Globus pallidus (tissue), 1 donor: Measurements from ENCODE around the gene SLC8A1.
A peak's percentile ranks its signal among the peaks of the same experiment; 100 is the strongest.

Experiments used
- DNase-seq: peaks from one replicate; pipeline ENCODE4 v3.0.0-alpha.2; 2015; ENCODE audit warnings: low spot score

Gene SLC8A1

DNA sequence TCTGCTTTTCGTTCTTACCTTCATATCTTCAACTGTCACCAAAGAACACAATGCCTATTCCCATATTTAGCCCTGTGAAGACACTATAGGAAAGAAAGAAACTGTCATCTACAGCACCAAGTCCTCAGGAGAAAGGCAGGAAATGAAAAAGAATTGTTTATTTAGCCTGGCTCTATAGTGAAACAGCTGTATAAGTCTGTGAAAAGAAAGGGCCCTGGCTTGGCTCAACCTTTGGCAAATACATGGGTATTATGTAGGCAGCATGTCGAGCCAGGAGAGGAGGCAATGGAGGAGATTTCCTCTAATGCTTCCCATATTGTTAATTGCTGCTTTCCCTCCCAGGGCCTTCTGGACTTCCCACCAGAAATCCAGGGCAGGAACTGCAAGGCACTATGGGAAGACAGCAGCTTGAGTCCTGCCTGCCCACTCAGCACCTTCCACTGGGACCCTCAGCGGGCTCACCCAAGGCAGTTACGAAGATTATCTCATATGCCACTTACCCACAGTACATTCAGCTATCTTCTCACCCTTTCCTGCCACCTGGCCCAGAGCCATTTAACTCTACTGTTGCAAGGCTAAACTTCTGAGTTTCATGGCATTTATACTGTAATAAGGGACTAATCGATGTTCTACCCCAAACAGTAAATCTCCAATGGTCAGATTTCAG lies 30.1 kb downstream of the SLC8A1 start:
- DNase-seq: no peak

DNA sequence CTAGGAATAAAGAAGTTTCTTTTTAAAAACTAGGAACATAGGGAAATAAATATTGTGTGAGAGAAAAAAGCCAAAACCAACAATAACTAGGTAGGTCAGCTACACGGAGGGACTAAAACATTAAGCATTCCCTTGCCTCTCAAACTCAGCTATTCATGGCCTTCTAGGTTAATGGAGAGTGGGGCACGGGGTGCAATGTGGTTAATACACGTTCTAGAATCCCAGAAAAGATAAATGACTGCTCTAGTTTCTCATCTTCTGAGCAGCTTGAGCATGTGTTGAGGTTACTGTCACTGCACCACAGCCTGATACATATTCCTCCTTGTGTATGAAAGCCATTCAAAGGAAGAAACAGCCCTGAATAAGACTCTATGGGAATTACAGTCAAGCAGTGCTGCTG lies 31.4 kb downstream of the SLC8A1 start:
- no peak for DNase-seq

DNA sequence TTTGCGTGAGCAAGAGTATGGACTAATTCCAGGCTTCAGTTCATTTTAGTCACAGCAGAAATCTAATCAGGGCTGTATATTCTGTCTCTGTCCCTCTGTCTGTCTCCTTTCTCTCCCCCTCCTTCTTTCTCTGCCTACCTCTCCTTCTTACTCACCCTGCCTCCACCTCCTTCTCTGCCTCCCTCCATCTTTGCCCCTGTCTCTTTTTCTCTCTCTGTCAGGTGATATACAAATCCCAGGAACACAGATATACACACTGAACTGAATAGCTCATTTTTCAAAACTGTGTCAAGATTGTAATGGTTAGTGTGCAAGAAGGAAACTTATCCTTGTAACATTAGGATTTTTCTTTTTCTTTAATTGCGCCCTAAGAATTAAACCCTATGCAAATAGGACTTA lies 32.5 kb downstream of the SLC8A1 start:
- no peak for DNase-seq

DNA sequence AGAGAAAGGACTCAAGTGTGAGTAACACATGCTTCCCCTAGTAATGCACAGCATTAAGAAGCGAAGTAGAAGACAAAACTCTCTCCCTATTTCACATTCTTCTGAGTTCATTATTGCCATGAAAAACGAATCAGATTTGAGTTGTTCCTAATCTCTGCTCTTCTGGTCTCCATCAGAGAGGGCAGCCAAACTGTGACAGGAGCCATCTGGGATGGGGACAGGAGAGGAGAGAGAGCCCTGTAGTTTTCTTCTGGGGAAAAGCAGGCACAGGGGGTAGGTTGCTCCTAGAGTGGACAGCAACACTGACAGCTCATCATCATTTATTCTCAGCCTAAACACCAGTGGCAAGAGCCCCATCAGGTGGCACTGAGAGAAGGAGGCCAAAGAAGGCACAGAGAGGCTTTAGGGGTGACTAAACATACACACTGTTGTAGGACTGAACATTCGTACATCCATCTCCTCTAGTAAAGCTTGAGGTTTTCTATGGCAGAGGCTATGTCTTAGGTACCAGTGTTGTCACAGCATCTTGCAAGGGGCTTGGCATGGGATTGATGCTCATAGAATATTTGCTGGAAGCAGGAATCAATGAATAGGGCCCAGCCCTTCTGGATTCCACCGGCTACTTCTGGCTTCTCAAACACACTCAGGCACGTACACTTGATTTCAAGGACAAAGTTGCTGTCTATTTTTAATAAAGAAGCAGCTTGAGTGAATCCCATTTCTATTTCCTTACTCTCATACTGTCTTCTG lies 33.1 kb downstream of the SLC8A1 start:
- no peak for DNase-seq

DNA sequence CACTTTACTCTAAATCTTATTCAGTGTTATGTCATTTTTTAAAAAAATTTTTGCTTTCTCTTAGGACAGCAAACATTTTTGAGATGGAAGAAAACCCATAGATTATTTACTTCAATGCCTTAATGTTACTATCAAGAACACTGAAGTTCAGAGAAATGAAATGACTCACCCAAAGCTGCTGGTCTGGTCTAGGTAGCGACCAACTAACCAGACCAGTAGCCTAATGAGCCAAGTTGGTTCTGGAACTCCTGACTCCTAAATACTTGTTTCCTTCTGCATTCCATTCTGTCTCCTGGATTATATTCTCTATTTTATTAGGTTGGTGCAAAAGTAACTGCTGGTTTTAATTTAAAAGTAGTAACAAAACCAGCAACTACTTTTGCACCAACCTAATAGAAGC lies 35.4 kb downstream of the SLC8A1 start:
- DNase-seq: no peak

DNA sequence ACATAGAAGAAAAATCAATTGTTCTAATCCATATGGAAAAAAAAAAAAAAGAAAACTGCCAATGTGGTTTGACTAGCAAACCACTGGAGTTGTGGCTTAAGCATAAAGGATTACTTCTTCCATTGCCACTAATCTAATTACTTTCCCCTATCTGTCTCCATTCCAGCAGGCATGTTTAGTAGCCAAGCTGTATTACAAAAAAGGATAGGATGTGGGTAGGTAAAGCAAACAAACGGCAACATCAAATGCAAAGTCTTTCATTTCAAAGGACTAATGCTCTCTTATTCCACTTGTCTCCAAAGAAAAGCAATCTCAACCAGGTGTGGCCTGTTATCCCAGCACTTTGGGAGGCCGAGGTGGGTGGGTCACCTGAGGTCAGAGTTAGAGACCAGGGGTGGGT lies 36.5 kb downstream of the SLC8A1 start:
- no peak for DNase-seq

DNA sequence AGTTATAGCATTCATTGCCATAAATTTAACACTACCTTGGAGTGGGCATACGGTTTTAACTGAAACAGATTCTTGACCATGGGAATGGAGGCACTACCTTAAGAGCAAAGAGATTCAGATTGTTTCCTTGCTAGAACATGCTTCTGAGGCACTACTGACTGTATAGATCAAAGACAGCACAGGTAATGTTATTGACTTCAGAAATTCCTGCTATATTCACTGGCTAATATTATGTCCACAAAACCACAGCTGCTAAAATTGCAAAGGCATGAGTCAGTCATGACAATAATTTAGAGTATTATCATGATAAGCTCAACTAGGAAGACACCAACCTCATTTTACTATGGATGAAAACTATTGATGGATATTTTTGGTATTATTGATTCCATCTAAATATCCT lies 39.4 kb downstream of the SLC8A1 start:
- DNase-seq: no peak

DNA sequence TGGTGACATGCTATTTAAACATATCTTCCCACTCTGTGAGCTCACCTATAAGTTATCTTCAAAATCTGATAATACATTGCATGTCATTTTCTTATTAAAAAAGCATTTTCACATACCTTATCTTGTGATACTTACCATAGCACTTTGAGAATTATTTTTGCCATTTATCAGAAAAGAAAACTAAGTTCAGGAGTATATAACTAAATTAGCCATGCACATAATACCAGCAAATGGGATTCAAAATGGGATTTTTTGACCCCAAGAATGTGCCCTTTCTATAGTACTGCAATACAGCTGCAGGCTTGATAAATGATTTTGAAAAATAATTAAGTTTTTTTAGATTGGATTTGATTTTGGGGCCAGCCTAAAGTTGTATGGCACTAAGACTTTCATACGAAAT lies 41.2 kb downstream of the SLC8A1 start:
- no peak for DNase-seq

DNA sequence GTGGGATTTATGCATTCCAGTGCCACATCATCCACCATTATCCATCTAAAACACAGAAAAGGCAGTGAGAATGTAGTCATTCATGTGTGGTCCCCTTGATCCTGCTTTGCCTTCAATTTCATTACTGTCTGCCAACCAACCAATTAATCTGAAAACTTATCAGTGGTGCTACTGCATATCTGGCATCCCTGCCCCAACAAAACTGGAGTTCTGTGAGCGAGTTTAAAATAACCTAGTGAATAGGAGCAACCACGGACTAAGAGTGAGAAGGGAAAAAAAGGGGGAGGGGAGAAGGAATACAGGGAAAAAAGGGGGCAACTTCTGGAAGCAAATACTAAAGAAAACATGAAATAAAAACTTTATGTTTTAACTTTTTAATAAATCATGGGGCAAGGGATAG lies 42.2 kb downstream of the SLC8A1 start:
- DNase-seq: no peak

DNA sequence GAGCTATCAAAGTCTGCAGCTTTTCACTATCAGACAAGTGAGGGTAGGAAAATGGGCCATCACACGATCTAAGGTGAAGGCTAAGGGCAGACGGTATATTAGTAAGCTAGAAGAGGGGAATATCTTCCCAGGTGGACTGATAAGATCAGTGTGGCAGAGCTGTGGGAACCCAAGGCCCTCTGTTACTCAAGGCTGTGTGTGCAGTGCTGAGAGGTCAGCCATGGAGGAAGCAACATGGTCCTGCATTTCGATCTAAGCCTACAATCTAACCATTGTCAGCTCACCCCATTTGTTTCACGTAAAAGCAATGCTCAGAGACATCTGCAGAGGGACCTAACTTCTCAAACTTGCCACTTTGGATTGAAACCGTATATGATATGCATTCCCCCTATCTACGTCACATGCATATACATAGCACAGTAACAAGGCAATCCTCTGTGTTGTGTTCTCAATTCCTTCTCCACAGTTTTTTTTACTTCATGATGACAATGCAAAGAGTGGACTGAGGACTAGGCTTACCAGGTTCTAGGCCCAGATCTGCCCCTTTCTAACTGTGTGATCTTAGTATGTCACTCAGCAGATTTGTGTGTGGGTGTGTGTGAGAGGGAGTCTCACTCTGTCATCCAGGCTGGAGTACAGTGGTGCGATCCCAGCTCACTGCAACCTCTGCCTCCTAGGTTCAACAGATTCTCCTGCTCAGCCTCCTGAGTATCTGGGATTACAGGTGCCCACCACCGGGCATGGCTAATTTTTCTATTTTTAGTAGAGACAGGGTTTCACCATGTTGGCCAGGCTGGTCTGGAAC lies 45.2 kb downstream of the SLC8A1 start:
- no peak for DNase-seq

DNA sequence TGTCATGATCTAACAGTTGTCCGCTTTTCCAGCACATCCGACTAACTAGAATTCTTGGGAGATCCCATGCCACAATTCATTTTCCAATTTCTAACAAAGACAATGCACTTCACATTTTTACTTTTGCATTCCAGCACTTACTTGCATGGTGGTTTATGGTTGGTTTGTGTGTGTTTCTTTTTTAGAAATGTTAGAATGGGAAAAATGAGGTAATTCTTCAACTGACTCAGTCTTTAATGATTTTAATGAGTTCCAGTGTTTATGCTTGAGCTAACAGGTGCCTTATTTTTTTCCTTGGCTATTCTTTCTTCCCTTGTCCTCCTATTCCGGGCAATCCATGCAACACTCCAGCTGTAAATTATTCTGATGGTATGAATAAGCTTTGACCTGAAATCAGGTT lies 46.4 kb downstream of the SLC8A1 start:
- DNase-seq: no peak

DNA sequence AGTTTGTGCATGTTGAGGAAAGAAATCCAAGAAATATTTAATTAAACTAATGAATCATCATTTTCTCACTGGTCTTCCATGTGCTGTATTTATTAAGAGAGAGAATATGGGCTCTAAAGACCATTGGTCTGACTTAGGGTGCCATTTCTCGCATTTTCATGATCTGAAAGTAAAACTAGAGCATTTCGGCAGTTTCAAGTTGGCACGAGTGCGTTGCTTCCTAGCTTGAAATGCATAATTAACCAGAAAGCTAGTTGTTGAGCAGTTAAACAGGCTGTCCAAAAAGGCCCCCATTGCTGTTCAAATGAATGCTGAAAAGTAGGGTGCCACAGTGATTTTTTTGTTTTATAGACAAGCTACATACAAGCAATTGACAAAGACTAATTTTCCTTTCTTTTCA lies 47.4 kb downstream of the SLC8A1 start:
- DNase-seq: no peak

DNA sequence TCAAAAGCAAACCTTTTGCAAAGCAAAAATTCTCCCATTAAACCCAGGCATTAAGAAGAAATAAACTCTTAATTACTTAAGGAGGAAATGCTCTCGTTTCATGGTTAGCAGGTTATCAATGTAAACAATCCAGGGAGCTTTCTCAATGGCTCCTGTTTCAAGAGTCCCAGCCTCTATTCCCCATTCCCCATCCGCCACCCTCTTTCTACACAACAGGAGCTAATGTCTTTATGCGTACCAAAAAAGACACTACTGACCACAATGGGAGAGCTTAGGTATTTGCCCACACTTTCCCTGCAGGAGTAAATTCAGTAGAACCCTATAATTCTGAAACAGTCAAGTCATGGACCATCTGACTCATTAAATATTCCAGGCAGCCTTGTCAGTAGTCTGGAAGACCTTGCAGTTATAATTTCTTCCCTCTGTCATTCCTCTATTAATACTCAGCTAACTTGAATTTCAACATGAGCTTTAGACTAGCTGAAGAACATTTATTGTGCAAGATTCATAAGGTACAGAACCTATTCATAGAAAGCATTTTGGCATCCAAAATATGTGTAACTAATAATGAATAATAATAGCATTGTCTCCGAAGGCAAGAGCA lies 48.6 kb downstream of the SLC8A1 start:
- no peak for DNase-seq

DNA sequence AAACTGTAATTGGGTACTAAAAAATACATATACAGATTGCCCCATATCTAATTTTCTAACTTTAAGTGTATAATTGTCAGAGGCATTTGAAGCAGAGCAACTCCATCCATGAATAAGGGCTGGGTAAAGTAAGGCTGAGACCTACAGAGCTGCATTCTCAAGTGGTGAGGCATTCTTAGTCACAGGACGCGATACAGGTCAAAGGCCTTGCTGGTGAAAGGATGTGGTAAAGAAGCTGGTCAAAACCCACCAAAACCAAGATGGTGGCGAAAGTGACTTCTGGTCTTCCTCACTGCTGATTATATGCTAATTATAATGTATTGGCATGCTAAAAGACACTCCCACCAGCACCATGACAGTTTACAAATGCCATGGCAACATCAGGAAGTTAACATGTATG lies 50.0 kb downstream of the SLC8A1 start:
- no peak for DNase-seq

DNA sequence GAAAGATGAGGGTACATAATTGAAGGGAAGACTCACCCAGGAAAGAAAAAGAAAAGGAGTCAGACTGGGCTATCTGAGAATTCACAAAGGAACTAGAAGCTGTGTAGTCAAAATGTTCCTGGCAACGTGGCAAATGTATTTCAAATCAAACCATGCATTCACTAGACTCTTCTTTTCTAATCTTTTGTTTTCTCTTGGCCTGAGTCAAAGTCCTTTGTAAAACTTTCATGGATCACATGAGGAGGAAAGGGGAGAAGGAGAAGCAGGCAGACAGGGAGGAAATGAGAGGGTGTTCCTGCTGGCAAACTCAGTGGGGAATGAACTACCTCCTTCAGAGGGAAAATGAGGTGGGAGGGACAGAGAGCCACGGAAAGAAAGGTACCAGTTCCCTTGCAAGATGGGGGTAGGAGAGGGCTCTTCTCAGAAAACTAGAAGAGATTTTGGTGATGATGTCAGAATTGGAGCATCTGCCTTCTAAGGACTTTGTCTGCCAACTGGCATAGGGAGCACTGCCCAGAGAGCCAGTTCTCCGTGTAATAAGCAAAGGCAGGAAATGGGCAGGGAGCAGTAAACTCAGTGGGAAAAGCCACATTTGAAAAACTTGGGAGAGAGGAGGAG lies 51.4 kb downstream of the SLC8A1 start:
- DNase-seq: no peak

DNA sequence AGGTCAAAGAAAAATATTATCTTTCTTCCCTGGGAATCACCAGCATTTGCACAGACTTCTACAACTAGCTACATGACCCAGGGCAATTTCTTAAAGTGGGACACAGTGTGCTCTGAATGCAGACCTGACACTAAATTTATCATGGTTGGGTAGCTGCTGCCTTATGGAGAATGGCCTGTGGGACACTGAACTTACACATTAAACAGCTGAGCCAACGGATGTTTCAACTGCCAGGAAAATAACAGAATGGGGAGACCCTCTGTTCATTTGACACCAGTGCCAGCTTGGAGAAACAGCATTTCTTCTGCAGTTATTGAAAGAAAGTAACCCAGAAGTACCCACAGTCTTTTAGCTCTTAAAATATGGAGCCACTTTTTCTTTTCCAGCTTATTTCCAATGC lies 54.1 kb downstream of the SLC8A1 start:
- no peak for DNase-seq

DNA sequence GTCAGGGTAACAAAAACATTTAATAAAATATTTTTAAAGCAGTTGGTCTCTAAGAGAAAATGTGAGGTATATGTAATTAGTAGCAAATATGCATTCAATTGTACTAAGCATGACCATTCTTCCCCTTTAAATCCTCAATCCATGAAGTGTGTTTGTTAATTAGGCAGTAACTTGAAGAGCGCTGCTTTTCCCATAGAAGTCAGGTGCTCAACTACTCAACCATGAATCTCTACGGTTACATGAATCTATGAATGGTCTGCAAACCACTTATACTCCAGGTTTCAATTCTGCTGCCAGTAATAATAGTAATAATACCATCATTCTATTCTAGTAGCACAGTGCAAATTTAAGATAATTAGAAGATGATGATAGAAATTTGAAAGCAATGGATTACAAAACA lies 55.8 kb downstream of the SLC8A1 start:
- no peak for DNase-seq

DNA sequence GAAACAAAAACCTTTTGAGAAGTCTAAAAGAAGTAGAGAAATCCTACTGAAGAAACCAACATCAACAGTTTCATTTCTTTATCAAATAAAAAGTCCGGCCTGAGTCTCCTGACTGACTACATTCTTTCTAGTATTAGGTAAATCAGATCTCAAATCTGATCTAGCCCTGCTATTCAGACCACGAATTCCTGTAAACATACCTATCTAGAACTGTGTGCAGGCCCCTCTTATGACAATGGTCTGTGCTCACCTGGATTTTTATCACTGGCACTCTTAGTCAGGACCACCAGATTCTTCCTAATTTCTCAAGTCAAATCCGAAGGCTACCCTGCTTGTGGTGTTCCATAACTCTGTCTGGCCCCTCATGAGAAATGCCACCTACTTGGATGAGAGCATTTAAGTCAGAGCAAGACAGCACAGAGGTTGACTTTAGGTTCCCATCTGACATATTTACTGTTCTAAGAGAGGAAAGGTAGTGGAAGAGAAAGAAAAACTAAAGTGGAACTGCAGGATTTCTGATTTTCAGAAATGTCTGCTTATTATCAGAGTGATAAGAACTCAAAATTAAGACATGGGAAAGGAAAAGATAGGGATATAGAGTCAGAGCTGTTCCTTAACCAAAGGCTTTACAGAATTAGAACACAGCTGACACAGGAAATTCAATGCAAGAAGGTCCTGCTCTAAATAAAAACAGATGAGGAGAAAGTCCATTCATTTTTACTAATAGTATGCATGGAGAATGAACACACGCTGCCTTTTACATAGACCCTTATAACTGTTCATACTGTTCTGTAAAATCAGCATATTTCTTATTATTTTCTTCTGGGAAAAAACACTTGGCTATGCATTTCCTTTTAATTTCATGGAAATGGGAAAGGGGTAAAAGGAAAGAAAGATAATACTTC lies 56.5 kb downstream of the SLC8A1 start:
- no peak for DNase-seq

DNA sequence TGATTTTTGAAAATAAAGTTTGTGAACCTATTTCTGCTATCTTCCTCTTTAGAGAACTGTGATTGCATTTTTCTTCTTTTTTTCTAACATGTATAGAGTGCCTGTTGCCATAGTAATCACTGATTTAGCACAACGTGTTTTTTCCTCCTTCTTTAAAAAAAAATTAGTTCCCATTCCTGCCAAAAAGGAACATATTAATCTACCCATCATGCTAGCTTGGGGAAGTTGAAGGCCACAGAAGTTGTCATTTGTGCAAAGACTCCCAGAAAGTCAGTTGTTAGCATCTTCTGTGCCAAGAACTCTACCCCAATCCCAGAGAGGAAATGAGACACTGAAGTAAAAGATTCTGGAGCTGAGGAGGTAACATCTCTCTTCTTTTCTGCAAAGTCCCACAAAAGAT lies 57.3 kb downstream of the SLC8A1 start:
- peak; percentile 20 for DNase-seq

DNA sequence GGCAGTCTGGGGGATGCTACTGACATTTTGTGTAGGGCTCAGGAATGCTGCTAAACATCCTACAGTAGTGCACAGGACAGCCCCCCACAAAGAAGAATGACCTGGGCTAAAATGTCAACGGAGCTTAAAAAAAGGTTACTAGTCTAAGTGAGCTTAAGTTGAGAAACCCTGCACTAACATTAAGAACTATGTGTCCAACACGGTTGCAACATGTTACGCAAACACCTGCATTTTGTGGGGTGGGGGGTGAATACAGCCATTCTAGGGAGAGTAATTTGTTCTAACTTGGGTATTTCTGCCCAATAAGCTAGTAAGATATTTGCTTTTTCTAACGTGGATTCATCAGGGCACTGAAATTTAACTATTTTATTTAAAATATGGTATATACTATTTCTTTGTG lies 57.9 kb downstream of the SLC8A1 start:
- no peak for DNase-seq

DNA sequence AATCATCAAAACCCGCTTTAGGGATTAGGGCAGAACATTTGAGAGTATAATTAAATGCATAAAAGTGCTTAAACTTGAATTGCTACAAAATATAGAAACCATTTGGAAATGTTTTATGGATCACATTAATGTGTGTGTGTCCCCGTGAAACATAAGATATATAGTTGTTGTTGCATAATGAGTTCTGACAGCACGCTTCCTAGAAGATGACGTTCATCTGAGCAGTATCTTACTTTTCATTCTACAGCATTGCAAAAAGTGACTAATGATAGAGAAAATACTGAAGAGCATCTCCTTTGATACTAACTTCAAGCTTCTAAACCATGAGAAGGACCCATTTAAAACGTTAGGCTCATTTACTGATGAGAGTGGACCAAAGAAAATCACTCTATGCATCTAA lies 63.7 kb downstream of the SLC8A1 start:
- DNase-seq: no peak
